GM18907 (cell line): Measurements from ENCODE around the gene IWS1.
"Not testable (repeated sequence)": the region's sequence is repeated elsewhere in the genome, so short reads cannot be mapped to it uniquely, and the experiment has no call there.

ENCODE experiments used
- ATAC-seq: cut with Tn5 transposase; IDR thresholded peaks from one replicate; pipeline ENCODE4 v1.9.1; 2021; ENCODE audit warnings: mild to moderate bottlenecking, moderate library complexity; ENCODE audit not compliant: unreplicated experiment

IWS1 gene

DNA sequence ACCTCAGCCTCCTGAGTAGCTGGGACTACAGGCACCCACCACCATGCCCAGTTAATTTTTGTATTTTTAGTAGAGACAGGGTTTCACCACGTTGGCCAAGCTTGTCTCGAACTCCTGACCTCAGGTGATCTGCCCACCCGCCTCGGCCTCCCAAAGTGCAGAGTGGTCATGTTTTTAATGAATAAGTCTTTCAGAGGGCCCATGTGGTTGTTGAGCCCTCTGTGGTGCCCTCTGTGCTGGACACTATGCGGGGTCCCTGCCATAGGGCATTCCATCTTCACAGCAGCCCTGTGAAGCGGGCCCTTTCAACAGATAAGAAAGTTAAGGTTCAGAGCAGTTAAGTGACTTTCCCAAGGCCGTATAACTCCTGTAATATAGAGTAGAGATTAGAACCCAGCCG is 35.1 kb upstream of the IWS1 start:
- no peak for ATAC-seq

DNA sequence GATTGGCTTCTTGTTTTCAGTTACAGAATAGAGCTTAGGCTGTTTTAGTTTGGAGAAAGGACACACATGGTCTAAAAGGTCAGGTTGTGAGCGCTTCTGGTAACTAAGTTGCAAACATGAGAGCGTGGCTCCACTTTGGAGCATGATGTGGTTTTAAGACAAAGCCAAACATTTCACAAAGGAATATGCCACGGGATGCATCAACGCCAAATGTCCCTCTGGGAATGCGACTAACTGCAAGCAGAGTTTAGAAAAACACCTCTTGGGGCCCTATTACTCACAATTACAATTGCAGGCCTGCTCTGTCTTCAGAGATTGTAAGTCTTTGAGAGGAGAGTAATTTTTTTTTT is 34.6 kb upstream of the IWS1 start:
- no peak for ATAC-seq

DNA sequence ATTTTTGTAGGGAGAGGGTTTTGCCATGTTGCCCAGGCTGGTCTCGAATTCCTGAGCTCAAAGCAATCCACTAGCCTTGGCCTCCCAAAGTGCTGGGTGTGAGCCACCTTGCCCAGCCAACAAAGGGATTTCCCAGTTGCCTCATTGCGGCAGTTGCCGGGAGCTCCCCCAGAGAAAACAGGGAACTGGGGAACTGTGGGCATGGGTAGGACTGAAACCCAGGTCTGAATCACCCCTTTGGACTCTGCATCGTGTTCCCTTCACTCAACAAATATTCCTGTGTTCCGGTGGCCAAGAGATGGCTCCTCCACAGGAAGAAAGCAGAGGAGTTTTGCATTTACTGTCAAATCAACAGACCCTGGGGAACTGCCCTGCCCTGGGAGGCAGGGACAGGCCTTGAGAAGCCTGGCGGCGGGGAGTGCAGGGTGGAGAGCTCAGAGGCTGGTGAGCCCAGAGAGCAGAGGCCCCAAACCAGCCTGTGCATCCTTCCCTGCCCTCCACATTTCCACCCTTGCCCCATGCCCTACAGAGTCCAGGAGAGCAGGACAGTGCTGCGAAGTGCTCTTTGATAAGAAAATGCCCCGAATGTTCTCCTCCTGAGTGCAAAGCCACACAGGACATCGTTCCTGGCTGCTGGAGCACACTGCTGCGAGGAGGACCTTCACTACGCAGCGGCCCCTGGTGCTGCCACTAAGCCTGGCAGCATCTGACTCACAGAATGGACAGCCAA is 34.1 kb upstream of the IWS1 start:
- ATAC-seq: no peak

DNA sequence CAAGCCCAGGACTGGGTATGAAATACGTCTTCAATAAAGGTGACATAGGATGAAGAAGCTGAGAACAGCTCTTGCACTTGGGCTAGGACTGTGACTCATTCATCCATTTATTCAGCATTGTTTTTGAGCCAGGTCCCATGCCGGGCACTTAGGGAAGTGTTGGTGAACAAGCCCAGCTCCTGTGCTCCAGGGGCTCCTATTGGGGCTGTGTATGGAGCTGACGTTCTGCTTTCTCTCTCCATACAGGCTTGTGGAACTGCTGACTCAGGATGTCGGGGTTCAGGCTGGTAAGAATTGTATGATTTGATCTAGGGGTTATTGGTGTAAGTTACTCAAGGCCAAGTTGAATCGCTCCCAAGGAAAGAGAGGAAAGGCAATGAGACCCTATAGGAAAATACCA is 33.2 kb upstream of the IWS1 start:
- ATAC-seq: no peak

DNA sequence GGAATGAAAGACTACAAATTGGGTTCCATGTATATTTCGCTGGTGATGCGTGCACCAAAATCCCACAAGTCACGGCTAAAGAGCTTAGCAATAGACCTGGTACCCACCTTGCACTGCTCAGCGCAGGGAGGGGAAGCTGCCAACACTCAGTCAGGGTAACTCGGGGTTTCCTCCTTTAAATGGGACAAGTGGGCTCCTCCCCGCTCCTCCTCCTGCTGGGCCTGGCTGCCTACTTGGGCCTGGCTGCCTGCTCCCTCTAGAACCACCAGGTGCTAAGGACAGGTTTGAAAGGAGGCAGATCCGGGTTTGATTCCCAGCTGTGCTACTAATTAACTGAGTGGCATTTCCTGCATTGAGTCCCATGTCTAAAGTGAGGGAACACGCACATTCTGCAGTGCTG is 32.6 kb upstream of the IWS1 start:
- no peak for ATAC-seq

DNA sequence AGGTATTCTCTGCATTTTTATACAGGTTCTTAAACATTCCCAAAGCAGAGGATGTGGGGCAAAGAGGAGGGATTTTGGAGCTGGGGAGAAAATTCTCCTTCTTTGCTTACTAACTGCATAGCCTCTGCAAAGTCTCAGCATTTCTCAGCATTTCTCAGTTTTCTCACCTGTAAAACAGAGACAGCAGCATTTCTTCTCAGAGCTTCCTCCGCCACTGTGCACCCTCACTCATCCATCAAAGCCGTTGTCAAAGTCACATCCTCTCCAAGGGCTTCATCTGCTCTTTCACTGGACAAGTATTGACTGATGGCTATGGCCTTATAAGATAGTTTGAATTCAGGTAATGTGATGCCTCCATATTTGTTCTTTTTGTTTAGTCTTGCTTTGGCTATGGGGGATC is 26.6 kb upstream of the IWS1 start:
- ATAC-seq: no peak

DNA sequence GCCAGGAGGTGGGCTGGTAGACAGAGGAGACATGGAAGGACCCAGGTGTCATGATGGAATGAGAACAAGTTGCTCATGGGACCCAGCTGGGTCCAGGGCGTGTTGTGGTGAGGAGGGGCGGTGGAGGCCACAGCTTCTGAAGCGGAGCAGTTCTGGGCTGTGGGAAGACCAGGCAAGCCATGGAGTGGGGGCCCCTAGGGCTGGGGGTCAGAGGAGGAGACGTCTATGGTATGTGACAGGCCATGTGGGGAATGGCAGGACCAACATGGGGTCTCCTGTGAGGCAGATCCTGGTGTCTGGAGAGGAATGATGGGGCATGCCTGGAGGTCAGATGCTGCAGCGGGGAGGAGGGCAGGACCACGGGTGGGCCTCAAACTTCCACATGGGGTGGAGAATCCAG is 26.0 kb upstream of the IWS1 start:
- no peak for ATAC-seq

DNA sequence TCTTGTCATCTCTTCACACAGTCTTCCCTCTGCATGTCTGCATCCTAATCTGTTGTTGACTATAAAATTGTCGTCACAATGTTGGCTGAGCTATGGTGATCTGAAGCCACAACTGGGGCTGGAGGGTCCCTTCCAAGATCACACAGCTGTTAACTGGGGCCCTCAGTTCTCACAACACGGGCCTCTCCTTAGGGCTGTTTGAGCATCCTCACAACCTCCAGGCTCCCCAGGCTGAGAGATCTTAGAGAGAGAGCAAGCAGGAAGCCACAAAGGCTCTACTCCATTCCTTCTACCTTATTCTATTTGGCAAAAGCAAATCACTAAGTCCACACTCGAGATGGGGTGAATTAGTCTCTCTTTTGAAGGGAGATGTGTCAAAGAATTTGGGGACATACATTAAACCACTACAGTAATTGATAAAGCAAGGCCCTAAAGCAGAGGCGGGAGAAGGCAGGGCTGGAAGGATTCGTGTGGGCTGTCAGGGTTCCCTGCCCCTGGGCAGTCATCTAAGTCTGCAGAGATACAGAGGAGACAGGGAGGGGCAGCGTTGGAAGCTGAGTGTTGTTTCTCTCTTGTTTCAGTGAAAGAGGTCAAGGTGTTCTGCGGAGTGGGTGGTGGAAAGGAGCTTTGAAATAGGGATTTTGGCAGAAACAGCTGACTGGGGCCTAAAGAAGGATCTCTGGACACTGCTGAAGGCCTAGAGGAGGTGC is 25.1 kb upstream of the IWS1 start:
- no peak for ATAC-seq

DNA sequence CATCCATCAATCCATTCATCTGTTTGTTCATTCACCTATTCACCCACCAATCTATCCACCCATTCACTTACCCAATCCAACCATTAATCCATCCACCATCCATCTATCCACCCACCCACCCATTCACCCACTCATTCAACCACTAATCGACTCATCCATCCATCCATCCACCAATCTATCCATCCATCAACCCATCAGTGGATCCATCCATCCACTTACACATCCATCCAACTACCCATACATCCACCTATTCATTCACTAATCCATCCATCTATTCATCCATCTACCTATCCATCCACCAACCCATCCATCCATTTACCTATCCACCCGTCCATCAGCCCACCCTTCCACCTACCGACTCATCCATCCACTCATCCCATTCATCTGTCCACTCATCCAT is 20.5 kb upstream of the IWS1 start:
- no peak for ATAC-seq

DNA sequence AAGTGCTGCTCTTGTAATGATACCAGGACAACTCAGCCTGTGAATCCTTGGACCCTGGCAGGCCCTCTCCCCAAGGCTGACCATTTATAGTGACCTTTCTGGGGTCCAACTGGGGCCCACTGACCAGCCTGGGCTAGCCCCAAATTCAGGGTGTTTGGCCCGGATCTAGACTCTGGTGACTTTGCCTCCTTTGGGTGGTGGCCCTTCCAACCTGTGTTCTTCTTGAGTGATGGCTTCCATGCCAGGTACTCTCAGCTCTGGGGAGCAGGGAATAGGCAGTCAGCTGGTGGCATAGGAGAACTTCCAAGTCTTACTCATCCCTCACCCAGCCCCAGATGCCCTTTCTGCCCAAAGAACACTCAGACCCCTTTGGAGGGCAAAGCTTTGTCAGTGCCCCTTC is 19.5 kb upstream of the IWS1 start:
- no peak for ATAC-seq

DNA sequence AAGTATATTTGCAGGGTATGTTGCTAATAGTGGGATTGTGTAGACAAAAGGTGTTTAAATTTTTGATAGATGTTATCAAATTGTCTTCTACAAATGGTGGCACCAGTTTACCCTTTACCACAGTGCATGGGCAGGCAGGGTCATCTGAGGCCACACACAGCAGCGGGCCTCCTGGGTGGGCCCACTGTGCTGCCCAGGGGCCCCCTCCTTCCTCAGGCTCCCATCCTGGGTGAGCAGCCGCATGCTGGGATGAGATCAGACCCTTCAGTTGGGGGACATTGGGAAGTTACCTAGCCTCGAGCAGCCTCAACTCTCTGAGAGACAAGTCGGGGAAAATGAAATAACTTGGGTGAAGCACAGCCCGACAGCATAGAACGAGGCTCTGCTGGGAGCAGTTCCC is 18.9 kb upstream of the IWS1 start:
- ATAC-seq: no peak

DNA sequence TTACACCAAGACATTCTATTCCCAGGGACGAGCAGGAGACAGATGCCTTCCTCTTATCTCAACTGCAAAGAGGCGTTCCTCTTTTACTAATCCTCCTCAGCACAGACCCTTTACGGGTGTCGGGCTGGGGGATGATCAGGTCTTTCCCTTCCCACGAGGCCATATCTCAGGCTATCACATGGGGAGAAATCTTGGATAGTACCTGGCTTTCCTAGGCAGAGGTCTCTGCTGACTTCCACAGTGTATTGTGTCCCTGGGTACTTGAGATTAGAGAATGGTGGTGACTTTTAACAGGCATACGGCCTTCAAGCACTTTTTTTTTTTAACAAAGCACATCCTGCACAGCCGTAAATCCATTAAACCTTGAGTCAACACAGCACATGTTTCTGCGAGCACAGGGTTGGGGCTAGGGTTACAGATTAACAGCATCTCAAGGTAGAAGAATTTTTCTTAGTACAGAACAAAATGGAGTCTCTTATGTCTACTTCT is 16.8 kb upstream of the IWS1 start:
- ATAC-seq: not testable (repeated sequence)

DNA sequence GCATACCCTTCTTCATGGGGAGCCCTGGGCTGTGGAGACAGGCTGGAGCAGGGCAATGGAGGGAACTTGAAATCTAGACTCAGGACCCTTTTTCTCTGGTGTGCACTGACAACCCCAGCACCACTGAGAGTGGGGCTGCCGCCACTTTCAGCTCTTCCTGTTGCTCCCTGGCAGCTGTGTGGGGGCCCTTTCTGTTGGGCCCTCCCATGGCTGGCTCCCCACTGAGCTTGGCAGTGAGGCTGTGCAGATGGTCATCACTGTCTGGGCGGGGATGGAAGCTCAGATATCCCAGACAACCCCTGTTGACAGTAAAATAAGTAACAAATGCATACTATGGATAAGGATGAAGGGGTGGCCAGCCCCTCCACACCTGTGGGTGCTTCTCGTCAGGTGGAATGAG is 15.9 kb upstream of the IWS1 start:
- no peak for ATAC-seq

DNA sequence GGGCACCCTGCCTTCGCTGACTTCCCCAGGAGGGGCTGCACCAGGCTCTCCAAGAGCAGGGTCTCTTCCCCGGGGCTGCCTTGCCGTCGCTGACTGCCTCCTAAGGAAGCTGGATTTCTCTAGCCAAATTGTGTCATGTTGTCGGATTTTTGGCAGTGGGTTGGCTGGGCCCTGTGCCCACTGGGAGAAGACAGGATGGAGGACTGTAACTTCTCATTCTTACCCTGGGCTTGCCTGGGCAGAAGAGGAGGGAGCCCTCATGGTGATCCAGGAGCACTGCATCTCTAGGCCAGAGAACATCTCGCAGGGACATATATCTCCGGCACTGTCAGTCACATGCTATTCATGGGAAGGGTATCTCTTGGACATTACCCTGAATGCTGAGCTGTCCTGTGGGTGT is 15.5 kb upstream of the IWS1 start:
- ATAC-seq: no peak

DNA sequence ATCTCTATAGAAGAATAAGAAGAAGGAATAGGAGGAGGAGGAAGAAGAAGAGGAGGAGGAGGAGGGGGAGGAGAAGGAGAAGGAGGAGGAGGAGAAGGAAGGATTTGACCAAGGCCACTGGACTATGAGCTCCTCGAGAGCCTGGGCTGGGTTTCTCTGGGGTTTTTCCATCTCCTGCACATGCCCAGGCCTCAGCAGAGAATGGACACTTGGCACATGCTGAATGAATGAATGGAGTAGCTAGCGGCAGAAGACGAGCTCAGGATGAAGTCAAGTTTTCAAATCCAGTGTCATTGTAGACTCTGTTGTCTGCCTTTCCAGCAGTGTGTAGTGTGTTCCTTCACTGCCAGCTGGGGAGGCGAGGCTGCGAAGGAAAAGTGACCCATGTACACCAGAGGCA is 11.4 kb upstream of the IWS1 start:
- ATAC-seq: no peak

DNA sequence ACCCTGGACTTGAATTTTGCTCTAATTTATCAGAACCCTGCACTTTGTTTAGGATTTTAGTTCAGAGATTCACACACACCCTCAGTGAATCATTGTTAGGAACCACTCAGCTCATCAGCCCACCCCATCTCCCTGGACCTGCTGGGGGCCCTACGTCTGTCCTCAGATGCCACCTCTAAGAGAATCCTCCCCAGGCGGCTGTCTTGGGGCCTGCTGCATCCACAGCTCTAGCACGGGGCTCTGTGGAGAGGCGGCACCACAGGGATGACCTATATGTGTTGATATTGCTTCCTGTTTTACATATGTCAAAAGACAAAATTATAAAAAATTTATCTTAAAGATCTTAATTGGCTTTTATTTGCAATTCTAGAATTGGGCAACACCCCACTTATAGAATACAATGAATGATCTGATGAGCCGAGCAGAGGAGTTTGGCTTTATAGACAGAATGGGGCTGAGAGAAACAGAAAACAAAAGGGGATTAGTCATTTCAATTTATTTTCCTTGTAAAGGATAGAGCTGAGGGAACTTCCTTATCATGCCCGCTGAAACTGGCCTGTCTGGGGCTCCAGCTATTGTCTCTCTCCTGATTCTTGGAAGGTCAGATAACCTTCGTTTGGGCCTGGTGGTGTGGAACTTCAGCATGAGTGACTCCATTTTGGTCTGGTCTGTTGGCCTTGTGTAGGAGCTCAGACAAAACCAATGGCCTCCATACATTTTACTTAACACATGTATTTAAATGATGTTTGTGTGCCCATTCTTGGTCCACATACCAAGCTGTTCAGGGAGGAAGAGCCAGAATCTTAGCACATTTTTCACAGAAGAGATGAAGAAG is 10.6 kb upstream of the IWS1 start:
- ATAC-seq: no peak

DNA sequence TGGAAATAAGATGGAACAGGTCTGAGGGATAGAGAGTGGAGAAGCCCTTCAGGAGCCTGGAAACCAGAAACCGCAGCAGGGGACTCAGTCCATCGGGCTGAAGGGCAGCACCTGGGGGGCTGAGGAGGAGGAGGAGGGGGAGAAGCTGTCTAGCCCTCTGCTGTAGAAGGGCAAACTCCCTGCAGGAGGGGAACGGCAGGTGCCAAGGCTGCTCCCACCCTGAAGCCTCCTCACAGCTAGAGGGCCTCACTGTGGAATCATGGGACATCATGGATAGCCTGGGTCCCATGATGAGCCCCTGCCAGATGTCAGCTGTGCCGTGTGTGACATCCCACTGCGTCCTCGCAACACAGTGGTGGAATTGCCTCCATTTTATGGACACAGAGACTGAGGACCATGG is 9.6 kb upstream of the IWS1 start:
- no peak for ATAC-seq

DNA sequence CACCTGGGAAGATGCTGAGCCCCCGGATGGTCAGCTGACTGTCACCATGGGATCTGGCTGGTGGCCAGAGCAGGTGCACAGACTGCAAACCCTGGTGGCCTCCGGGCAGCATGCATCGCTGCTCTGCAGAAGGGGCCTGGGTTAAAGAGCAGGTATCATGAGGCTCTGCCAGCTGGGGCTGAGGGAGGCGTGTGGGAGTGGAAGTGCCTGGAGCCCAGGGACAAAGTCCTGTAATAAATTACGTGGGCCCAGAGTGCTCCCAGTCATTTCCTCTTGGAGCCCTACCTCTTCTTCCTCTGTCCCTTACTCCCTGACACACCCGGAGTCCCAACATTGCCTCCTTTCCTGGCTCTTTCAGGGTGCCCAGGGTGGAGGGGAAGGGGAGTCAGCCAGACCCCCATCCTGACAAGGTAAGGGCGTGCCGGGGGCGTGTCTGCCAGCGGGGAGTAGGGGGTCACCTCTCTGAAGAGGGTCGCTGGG is 9.2 kb upstream of the IWS1 start, which contains the start of gene MYO7B:
Gene MYO7B (plus strand): TSS at position 262 of the 480 bp plus-strand sequence. CDS start 24,040 bp downstream, outside the sequence.
- no peak for ATAC-seq

DNA sequence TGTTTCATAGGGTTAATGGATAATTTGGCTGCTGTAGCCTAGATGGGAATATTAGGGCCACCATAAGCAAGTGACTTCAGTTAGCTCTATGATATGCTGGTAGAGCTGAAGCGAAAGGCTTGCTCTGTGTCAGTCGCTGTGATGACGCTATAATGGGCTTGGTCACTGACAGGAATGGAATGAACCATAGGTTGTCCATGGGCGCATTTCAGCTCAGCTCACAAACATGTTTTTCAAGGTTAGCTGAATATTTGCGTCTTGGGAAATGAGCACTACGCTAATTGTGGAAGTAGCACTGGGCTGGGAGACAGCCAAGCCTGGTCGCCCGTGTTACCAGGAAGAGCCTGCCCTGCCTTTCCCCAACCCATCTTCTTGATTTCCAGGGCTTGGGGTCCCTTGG is 6.0 kb upstream of the IWS1 start:
- ATAC-seq: no peak

DNA sequence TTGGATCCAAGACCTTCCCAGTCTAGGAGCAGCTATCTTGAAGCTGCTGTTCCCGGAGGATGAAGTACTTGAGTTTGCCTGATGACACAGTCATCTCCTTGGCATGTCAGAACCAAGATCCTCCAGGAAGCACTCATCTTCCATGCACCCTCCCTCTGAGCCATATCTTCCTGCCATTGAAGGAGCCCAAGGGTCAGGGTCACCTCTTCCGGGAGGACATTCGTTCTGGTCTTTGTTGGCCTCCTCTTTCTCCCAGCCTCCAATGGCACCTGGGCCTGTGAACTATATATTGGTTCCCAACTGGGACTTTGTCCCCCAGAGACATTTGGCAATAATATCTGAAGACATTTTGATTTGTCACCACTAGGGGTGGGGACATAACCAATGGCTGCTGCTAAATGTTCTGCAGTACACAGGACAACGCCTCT is 4.9 kb upstream of the IWS1 start:
- ATAC-seq: no peak
